HG02981 (cell line): ENCODE results near the gene LIPH.
"Not testable (repeated sequence)": the region's sequence is repeated elsewhere in the genome, so short reads cannot be mapped to it uniquely, and the experiment has no call there.

Experiments
- ATAC-seq: cut with Tn5 transposase; IDR thresholded peaks from one replicate; pipeline ENCODE4 v1.9.1; 2021; ENCODE audit warnings: mild to moderate bottlenecking, moderate library complexity; ENCODE audit not compliant: unreplicated experiment

LIPH gene

DNA sequence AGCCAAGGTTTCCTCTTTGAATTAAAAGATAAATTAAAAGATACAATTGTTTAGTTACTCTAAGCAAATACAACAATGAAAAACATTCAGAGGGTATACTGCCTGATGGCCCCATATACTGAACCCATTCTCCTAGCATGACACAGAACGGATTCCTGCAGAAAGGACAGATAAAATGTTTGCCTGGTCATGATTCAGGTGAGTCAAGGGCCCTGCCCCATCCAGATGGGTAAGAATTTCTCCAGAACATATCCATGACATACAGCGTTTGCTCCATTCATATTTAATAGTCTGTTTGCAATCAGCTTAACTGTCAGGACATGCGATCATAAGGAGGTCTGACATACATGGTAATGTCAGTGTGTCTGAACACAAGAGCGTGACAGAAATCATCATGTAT is 62.1 kb downstream of the LIPH start:
- no peak for ATAC-seq

DNA sequence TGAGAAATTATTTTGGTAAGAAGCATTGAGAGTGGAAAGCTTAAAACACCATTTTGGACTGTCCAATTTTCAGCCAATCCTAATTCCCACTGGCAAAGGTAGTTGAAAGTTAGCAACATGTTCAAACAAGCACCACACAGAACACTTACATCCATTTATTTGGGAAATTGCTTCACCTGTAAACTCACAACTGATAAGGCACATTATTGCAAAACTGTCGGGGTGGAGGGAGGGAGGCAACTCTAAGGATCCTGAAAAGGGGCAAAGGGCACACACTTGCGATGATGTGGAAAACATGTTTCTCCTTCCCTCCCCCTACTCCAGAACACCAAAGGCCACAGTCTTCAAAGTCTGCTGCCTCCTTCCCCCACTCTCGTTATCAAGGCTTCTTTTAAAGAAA is 62.9 kb downstream of the LIPH start:
- ATAC-seq: no peak

DNA sequence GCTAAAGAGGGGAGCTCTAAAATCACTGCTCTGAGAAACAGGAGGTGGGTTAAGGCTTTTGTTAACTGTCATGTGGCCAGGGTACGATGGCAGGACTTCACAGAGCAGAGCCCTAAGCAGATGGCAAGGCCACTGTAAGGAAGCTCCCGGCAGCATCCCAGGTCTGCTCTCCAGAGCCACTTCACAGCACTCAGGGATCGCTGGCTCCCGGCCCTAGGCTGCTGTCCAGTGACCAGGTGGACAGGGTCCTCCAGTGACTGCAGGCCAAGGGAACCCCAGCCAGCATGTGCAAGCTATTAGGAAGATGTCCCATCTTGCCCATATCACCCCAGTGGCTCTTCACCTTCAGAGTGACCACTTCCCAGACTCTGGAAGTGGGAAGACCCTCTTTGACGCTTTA is 63.9 kb downstream of the LIPH start:
- no peak for ATAC-seq

DNA sequence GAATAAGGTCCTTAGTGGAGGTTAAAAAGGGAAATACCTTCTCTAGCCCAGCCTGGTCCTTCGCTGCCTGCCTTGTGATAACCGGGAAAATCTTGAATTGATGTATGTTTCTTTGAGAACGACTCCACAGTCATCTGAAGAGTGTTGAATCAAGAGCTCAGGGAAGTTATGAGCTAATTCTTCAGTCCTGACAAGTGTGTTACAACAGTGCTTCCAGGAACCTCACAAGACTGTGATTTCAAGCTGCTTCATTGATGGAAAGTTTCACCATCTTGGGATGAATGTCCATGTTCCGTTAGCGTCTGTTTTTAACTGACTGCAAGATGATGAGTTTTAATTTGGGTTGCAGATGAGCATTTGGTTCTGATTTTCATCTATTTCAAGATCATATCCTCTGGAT is 66.0 kb downstream of the LIPH start:
- ATAC-seq: no peak

DNA sequence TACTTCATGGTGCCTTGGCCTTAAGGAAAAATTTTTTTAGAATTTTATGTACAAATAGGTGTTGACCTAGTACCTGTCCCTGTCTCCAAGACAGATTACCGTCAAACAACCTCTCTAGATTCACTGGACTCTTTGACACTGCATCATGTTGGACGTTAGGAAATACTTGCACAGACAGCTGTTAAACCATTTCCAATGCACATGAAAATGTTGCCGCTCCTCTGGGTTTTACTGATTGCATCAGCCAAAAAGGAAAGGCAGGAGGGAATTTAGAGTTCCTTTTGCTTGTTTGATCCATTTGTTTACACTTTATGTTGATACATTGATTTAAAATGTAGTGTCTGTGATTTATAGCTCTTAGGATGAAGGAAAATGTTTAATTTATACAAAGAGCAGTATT is 68.1 kb downstream of the LIPH start:
- ATAC-seq: no peak

DNA sequence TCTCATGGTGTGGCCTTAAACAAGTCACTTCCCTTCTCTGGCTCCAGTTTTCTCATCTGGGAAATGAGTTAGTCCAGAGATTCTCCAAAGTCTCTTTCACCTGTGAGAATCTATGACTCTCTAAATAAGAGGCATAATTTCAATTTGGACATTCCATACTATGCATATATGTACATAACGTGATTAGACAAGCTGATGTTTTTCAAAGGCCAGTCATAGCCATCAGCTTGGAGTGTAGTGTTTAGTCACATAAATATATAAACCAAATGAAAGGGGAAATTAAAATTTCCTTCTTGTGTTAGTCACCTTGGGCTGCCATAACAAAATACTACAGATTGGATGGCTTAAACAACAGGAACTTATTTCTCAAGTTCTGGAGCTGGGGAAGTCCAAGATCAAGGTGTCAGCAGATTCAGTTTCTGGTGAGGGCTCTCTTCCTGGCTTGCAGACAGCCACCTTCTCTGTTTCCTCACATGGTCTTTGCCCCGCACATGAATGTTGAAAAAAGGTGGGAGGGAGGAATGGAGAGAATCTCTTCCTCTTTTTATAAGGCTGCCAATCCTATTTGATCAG is 72.9 kb downstream of the LIPH start:
- ATAC-seq: no peak

DNA sequence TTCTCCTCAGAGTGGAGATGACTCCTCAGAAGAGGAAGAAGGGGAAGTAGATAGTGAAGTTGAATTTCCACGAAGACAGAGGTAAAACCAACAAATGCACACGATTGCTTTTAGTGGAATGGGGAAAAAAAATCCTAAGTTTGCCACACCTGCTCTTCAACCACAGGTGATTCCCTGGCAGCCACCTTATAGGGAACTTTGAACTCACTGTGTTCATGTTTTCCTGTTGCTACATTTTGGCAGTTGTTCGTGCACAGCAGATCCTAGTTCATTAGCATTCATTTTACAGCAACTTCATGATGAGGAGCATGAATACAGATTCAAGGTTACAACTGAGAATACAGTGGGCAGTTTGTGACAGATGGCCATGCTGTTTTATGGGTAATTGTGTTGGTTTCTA is 75.1 kb downstream of the LIPH start:
- no peak for ATAC-seq

DNA sequence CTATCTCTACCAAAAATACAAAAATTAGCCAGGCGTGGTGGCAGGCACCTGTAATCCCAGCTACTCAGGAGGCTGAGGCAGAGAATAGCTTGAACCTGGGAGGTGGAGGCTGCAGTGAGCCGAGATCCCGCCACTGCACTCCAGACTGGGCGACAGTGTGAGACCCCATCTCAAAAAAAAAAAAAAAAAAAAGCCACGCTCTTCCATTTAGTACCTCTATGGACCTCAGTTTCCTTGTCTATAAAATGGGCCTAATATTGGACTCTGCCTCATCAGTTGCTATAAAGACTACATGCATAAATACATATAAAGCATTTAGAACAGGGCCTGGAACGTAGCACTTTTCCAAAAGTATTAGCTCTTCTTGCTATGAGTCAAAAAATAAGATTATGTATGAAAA is 77.5 kb downstream of the LIPH start:
- ATAC-seq: not testable (repeated sequence)

DNA sequence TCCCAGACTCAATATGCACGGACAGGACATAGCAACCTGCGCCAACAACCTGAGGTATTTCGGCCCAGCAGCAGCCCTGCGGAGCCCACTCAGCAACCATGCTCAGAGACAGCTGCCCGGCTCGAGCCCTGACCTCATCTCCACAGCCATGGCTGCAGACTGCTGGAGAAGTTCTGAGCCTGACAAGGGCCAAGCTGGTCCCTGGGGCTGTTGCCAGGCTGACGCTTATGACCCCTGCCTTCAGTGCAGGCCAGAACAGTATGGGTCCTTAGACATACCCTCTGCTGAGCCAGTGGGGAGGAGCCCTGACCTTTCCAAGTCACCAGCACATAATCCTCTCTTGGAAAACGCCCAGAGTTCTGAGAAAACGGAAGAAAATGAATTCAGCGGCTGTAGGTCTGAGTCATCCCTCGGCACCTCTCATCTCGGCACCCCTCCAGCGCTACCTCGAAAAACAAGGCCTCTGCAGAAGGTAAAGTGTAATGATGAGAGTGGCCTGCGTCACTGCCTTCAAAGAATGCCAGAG is 79.0 kb downstream of the LIPH start:
- ATAC-seq: no peak

DNA sequence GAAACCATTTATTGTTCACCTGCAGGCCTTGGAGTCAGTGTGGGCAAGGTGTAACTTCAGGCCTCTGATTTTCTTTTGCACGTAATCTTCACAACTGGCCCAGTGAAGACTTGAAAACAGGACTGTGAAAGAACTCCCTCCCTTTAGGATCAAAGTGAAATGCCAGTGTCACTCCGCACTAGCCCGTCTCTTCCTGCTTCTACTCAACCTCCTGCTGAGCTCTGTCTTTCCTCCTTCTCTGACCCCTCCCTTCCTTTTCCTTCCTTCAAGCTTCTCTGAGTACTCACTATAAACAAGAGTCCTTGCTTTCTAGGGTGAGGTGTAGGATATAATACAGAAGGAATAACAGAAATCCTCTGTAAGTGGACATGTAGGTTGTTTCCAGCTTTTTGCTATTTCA is 82.1 kb downstream of the LIPH start:
- ATAC-seq: no peak

DNA sequence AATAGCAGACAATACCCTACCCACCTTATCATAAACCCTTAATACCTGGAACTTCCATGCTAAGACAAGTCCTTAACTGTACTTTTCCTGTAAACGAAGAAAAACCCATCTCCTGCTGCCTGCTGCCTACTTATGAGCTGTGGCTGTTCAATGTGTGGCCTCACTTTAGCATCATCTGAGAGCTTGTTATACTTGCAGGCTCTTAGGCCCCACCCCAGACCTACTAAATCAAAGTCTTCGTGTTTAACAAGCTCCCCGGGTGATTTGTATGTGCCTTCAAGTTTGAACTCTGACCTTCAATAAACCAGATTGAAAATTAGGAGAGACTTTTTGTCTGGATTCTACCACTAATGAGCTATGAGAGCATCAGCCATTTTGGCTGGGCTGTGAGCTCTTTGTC is 82.8 kb downstream of the LIPH start:
- ATAC-seq: no peak

DNA sequence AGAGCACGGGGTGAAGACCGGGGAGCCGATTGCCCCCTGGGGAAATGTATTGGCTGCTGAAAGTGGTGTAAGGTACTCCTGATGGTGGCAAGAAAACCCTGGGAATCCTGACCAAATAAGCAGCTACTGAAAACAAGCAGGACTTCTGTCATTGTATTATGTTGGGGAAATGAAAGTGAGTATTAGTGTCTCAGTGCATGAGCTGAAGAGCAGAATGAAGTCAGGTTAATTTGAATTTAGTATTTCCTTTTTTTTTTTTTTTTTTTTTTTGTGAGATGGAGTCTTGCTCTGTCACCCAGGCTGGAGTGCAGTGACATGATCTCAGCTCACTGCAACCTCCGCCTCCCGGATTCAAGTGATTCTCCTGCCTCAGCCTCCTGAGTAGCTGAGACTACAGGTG is 86.3 kb downstream of the LIPH start:
- not testable (repeated sequence) for ATAC-seq

DNA sequence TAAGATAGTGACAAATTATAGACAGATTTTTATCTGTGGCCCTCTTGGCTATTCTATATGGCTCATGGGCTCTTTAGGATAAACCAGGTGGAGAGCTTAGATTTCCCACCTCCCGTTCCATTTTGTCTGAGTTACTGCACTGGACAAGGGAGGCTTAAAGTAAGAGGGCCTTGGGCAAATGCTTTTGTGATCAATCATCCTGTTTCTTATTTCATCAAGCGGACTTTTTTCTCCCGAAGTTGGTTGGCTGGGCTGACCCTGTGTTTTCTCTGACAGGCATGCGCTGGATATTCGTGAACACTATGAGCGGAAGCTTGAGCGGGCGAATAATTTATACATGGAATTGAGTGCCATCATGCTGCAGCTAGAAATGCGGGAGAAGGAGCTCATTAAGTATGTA is 86.9 kb downstream of the LIPH start:
- ATAC-seq: no peak

DNA sequence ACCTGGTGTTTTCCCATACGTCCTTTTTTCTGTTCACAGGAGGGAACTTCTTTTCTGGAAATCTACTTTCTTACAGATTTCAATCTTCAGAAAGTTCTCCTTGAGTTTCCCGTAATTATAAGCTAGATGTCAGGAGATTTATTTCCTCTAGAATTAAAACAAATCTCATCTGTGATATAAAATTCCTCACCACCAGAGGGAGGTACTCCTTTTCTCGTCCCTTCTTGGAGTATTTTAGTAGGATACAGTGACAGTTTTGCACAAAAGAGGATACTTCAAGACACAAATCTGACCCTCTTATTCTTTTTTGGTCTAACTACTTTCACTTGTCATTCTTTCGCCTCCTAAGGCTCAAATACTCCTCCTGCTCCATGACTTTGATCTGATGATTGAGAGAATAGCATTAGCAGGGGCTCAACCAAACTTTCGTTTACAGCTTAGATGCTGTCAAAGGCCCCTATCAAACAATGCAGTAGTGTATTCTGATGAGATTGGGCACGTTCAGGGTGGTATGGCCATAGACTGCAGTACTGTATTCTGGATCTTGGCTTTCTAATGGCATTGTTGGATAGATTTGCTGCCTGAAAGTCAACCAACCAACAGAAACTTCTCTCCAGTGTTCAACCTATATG is 91.6 kb downstream of the LIPH start:
- ATAC-seq: no peak

DNA sequence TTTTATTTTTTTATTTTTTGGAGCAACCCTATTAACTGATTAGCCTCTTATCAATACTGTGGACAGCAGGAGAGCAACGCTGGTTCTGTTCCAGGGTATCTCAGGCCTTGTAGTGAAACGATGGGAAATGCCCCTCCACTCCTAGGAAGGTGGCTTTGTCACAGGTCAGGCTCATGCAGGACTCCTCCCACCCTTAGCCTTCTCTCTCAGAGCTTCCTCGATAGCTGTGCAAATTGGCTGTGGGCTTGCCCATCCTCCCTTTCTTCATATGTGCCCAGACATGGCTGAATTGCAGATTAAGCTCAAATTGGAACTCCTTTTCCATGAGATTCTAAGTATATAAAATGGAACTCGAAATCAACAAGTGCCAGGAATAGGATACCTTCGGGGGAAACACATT is 92.1 kb downstream of the LIPH start:
- no peak for ATAC-seq

DNA sequence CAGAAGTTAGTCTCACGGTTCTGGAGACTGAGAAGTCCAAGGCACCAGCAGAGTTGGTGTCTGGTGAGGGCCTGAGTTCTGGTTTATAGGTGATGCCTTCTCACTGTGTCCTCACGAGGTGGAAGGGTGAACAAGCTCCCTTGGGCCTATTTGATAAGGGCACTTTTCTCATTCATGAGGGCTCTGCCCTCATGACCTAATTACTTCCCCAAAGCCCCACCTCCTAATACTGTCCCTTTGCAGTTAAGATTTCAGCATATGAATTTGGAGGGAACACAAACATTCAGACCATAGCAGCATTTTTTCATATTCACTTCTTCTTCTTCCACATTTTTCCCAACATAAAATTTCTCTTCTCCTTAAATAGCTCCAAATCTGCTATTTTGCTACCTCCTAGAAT is 95.0 kb downstream of the LIPH start:
- no peak for ATAC-seq
